OCI-LY1 (cell line): Measurements from ENCODE around the gene ACR.

Experiments used
- EZH2 ChIP-seq: fragments of 200-600 bp; sonication (generic), shearing (Covaris generic); IDR thresholded peaks from 2 replicates; pipeline ENCODE4 v1.8.0; 2017; ENCODE audit warnings: borderline replicate concordance, mixed run types, mild to moderate bottlenecking, antibody characterized with exemption, low read length, moderate library complexity, mixed read lengths
- TF ChIP-seq, protein P1 (sequence below): fragments of 200-600 bp; sonication (generic), shearing (Covaris generic); IDR thresholded peaks from 2 replicates; pipeline ENCODE4 v1.5.1; 2017; ENCODE audit warnings: mild to moderate bottlenecking, antibody characterized with exemption, low read length, moderate library complexity, mixed read lengths

DNA sequence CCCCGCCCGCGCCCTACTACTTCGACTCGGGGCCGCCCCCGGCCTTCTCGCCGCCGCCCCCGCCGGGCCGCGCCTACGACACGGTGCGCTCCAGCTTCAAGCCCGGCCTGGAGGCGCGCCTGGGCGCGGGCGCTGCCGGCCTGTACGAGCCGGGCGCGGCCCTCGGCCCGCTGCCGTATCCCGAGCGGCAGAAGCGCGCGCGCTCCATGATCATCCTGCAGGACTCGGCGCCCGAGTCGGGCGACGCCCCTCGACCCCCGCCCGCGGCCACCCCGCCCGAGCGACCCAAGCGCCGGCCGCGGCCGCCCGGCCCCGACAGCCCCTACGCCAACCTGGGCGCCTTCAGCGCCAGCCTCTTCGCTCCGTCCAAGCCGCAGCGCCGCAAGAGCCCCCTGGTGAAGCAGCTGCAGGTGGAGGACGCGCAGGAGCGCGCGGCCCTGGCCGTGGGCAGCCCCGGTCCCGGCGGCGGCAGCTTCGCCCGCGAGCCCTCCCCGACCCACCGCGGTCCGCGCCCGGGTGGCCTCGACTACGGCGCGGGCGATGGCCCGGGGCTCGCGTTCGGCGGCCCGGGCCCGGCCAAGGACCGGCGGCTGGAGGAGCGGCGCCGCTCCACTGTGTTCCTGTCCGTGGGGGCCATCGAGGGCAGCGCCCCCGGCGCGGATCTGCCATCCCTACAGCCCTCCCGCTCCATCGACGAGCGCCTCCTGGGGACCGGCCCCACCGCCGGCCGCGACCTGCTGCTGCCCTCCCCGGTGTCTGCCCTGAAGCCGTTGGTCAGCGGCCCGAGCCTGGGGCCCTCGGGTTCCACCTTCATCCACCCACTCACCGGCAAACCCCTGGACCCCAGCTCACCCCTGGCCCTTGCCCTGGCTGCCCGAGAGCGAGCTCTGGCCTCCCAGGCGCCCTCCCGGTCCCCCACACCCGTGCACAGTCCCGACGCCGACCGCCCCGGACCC lies 17.4 kb upstream of the ACR start:
- TF ChIP-seq, protein P1, sequence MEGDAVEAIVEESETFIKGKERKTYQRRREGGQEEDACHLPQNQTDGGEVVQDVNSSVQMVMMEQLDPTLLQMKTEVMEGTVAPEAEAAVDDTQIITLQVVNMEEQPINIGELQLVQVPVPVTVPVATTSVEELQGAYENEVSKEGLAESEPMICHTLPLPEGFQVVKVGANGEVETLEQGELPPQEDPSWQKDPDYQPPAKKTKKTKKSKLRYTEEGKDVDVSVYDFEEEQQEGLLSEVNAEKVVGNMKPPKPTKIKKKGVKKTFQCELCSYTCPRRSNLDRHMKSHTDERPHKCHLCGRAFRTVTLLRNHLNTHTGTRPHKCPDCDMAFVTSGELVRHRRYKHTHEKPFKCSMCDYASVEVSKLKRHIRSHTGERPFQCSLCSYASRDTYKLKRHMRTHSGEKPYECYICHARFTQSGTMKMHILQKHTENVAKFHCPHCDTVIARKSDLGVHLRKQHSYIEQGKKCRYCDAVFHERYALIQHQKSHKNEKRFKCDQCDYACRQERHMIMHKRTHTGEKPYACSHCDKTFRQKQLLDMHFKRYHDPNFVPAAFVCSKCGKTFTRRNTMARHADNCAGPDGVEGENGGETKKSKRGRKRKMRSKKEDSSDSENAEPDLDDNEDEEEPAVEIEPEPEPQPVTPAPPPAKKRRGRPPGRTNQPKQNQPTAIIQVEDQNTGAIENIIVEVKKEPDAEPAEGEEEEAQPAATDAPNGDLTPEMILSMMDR, result no peak
- TF ChIP-seq EZH2, result no peak
